Right hindlimb (tissue), 1 donor: ENCODE measurements around the gene ZNF324.
"Not testable (repeated sequence)": the region's sequence is repeated elsewhere in the genome, so short reads cannot be mapped to it uniquely, and the experiment has no call there.

Experiments
- DNase-seq: peaks from one replicate; pipeline ENCODE4 v3.0.0-alpha.2; 2018

The ZNF324 gene

GRCh38 chr19:58466760-58467589, at the start of gene ZNF324:
Gene ZNF324, plus strand, starts transcription at chr19:58467080. Its CDS starts 2,106 bp downstream, at chr19:58469186.
- peak; percentile 98 for DNase-seq

- no peak for DNase-seq
These were observed 38.3 kb upstream of the ZNF324 start for GRCh38 chr19:58428617-58429016.

GRCh38 chr19:58429745-58430144, 37.1 kb upstream of the ZNF324 start:
- DNase-seq = no peak

GRCh38 chr19:58434217-58434616, 32.7 kb upstream of the ZNF324 start:
- no peak for DNase-seq

GRCh38 chr19:58439576-58440554, 27.0 kb upstream of the ZNF324 start, which contains the start of gene ZNF132:
Gene ZNF132, minus strand, starts transcription at chr19:58440153. Its CDS starts 332 bp downstream, at chr19:58439821.
- DNase-seq = peak; percentile 99

GRCh38 chr19:58440556-58440955, 26.3 kb upstream of the ZNF324 start:
- DNase-seq = no peak

GRCh38 chr19:58442986-58443385, 23.9 kb upstream of the ZNF324 start:
- not testable (repeated sequence) for DNase-seq

GRCh38 chr19:58448860-58449259, 18.0 kb upstream of the ZNF324 start:
- not testable (repeated sequence) for DNase-seq

- DNase-seq = not testable (repeated sequence)
These were observed 16.9 kb upstream of the ZNF324 start for GRCh38 chr19:58449980-58450379.

GRCh38 chr19:58450856-58451357, 16.0 kb upstream of the ZNF324 start:
- no peak for DNase-seq

- DNase-seq = peak; percentile 97
These were observed 15.3 kb upstream of the ZNF324 start, which contains the start of gene ZNF324B for GRCh38 chr19:58451358-58452101. Gene ZNF324B, plus strand, starts transcription at chr19:58451622. Its CDS starts 2,080 bp downstream, at chr19:58453702.

- DNase-seq = no peak
These were observed 13.1 kb upstream of the ZNF324 start for GRCh38 chr19:58453743-58454142.

GRCh38 chr19:58455306-58455705, 11.6 kb upstream of the ZNF324 start:
- DNase-seq = no peak

- no peak for DNase-seq
These were observed 10.8 kb upstream of the ZNF324 start for GRCh38 chr19:58456111-58456510.

- DNase-seq = no peak
These were observed 6.8 kb upstream of the ZNF324 start for GRCh38 chr19:58460039-58460438.

- DNase-seq = no peak
These were observed 656 bp upstream of the ZNF324 start for GRCh38 chr19:58466089-58466759.

GRCh38 chr19:58468216-58468839, 1.4 kb downstream of the ZNF324 start:
- DNase-seq = no peak

GRCh38 chr19:58469241-58470013, 2.5 kb downstream of the ZNF324 start:
- no peak for DNase-seq

- not testable (repeated sequence) for DNase-seq
These were observed 4.1 kb downstream of the ZNF324 start for GRCh38 chr19:58470837-58471543.

GRCh38 chr19:58471736-58472135, 4.9 kb downstream of the ZNF324 start:
- no peak for DNase-seq
